Fibroblast of peridontal ligament (primary cell): ENCODE data around the gene PLLP.

Experiments used
- DNase-seq: peaks from one replicate; pipeline ENCODE4 v3.0.0-alpha.2; 2010; ENCODE audit errors: extremely low read depth

PLLP gene

GRCh38 chr16:57256601-57257395 is 27.7 kb downstream of the PLLP start:
- DNase-seq, result no peak

- no peak for DNase-seq
Observed at GRCh38 chr16:57255686-57256415, 28.6 kb downstream of the PLLP start.

- DNase-seq, result no peak
Observed at GRCh38 chr16:57253466-57253865, 31.0 kb downstream of the PLLP start.

DNA sequence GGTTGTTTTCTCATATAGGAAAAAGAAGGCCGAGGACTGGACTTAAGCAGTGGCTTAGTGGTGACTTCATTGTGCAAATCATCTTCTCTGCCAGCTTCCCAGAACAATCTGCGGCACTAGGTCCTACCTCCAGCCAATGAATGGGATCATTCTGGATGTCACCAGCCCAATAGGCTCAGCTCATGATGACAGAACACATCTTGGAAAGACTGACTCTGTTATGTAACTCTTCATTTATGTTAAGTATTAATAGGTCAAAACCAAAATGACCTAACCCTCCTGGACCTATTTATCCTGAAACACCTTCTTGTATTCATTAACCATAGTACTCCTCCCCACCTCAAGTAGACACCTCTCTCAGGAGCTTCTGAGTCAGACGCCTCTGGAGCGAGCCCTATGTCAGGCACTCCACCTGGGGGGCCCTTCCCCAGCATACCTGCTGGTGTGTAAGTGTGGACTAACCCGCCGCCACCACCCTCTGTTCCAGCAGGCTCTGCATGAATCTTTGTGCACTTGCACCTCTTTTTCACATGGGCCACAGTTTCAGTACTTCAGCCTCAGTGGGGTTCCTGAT is 32.2 kb downstream of the PLLP start:
- DNase-seq, result no peak

GRCh38 chr16:57251352-57251751 is 33.1 kb downstream of the PLLP start:
- DNase-seq, result no peak

GRCh38 chr16:57245472-57246113 is 38.9 kb downstream of the PLLP start:
- peak; percentile 24 for DNase-seq

GRCh38 chr16:57244767-57245471 is 39.6 kb downstream of the PLLP start, which contains the start of gene ARL2BP:
TSS of gene ARL2BP (plus strand) at chr16:57245259. CDS start at chr16:57245368, 109 bp downstream.
- peak; percentile 94 for DNase-seq

- DNase-seq, result no peak
Observed at GRCh38 chr16:57244463-57244766, 40.1 kb downstream of the PLLP start.

GRCh38 chr16:57242650-57243049 is 41.8 kb downstream of the PLLP start:
- DNase-seq, result no peak

GRCh38 chr16:57240851-57241250 is 43.6 kb downstream of the PLLP start:
- no peak for DNase-seq

- no peak for DNase-seq
Observed at GRCh38 chr16:57239107-57239506, 45.4 kb downstream of the PLLP start.

GRCh38 chr16:57238682-57239081 is 45.8 kb downstream of the PLLP start:
- DNase-seq, result no peak

- DNase-seq, result no peak
Observed at GRCh38 chr16:57236022-57236350, 48.5 kb downstream of the PLLP start.

DNA sequence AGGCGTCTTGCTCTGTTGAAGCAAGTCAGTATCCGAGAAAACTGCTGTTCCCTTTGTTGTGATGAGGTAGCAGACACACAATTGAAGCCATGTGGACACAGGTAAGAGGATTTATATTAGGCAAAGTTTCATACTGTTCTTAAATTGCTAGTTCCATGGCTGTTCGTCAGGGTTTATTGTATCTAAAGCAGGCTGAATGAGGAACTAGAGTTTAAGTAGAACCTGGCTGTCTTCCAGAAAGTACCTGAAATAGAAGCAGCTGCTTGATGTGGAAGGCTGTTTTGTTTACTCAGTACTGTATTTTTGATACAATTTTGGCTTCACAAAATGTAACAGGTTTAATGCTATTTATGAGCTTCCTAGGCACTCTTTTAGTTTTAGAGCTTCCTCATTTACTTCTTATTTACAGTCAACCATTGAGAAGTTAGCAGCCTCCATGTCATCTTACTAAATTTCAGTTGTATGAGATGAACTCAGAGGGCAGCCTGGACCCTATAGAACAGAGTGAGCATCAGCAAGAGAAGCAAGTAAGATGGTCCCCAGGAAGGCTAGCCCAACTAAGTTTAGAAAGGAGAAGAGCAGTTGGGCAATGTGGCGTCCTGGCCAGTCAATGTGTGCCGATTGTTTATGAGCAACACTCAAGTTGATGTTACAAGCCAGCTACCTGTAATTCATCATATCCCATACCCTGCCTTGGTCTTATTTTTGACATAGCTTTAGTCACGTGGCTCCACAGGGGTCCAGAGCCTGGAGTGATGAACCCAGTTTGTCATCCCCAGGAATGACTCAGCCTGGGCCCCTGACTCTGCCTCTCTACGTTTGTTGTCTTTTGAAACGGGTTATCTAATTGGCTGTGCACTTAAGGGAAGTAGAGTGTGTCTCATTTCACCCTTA is 49.1 kb downstream of the PLLP start:
- peak; percentile 40 for DNase-seq

- DNase-seq, result no peak
Observed at GRCh38 chr16:57234707-57235092, 49.8 kb downstream of the PLLP start.

GRCh38 chr16:57233944-57234706 is 50.3 kb downstream of the PLLP start:
- no peak for DNase-seq

- no peak for DNase-seq
Observed at GRCh38 chr16:57231821-57232350, 52.6 kb downstream of the PLLP start.

DNA sequence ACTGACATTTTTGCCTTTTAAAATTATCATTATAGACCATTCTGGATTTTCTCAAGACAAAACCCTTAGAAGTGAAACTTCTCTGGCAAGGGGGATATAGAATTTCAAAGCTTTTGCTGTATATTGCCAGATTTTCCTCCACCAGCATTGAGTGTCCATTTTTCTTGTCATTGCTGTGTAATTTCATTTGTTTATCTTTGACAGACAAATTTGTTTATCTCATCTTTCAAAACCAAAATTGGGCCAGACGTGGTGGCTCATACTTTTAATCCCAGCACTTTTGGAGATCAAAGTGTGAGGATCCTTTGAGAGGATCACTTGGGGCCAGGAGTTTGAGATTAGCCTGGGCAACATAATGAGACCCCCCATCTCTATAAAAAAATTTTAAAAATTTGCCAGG is 55.4 kb downstream of the PLLP start:
- no peak for DNase-seq

GRCh38 chr16:57226701-57227621 is 57.5 kb downstream of the PLLP start:
- DNase-seq, result no peak
